ENCODE measurements around the gene CCDC172.

- no peak for TF ChIP-seq CTCF (conservative IDR thresholded peaks at IDR 0.05 in 1 of 2, IDR thresholded peaks at IDR 0.05 in 1 of 2; ENCODE audit: low read depth in 1 of 2, low read length in 2 of 2)
- TF ChIP-seq EZH2 (IDR thresholded peaks at IDR 0.05; ENCODE audit: low read length, missing control alignments): no peak
These were observed 19.3 kb upstream of the CCDC172 start for GRCh38 chr10:116304923-116305322.
